ENCODE data around the gene RNPEP. TPM values are rescaled to one million over a fixed set of nuclear protein-coding genes. Genes with fewer than 3 reads are reported as not detected.

The RNPEP gene
- total RNA-seq, 2 experiments from 2014 or later = 48.3 to 50.1 TPM

DNA sequence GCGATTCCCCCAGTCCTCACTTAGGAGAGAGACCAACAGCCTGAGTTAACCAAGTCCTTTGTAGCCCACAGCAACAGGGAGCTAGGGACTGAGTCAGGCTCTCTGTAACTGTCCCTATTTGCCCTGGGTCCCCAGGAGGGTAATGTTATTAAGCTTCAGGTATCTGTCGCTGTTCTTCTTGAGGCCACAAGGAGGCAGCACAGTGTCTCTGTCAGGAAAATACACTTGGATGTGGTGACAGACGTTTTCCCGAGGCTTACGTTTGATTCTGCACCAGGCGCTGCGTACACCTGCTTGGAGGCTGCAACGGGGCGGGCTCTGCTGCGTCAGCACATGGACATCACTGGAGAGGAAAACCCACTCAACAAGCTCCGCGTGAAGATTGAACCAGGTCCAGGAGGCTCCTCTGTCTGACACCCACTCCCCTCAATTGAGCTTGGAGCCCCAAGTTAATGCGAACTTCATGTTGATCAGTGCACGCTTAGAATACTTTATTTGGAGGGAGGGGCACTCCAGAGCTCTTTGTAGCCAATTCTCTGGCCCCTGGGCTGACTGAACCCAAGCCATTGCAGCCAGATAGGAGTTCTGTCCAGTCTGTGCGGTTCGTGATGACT lies 17.3 kb downstream of the RNPEP start:
- POLR2A ChIA-PET = interaction anchor here (0.7 kb wide), 1 partner anchor 14 kb away, joined by 5 read pairs; no protein-coding TSS in a partner anchor
- DNase-seq = peak; percentile 30
- intact Hi-C loops (cut with micrococcal nuclease) = no loop called here

DNA sequence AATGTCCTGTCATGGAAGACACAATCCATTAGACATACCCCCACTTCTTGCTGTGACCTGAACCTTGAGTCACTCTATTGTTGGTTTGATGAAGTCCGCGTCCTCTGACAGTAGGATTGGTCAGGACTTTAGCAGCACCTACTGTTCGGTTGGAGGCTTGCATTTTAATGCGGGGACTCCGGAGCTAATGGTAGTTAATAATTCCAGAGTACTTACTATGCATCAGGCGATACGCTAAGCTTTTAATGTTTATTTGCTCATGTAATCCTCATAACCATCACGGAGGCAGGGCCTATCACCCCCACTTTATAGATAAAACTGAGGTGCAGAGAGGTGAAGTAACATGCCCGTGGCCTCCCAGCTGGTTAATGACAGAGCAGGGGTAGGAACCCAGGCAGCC lies 20.1 kb downstream of the RNPEP start:
- CTCF ChIA-PET = interaction anchor here (4.1 kb wide), 1 partner anchor 107 kb away, joined by 48 read pairs; no protein-coding TSS in a partner anchor
- POLR2A ChIA-PET = no interaction called here
- DNase-seq = no peak
- Mint-ChIP-seq H3K4me3 (no peak overlapping the region), H3K36me3 (peaks cover 33% of the 10 kb centered on the region), H3K4me1 (ENCODE audit: low read depth) (no peaks in the 10 kb centered on the region), H3K27ac (no peak overlapping the region), H3K9me3 (no peaks in the 10 kb centered on the region), H3K27me3 (no peaks in the 10 kb centered on the region)
- intact Hi-C loops (cut with micrococcal nuclease) = no loop called here

More for the DNA sequence above, 17.3 kb downstream of the RNPEP start:
- H3K4me3 Mint-ChIP-seq = no peak overlapping the region
- no peaks in the 10 kb centered on the region for H3K4me1 Mint-ChIP-seq (ENCODE audit: low read depth)
- CTCF ChIA-PET = interaction anchor here (0.5 to 4.6 kb wide), 36 partner anchors 8 to 692 kb away, joined by 3 to 53 read pairs (median 4); partner anchors contain the start of genes ARL8A, ELF3, RNPEP and TIMM17A
- no peak overlapping the region for H3K27ac Mint-ChIP-seq
- H3K36me3 Mint-ChIP-seq = peaks cover 46% of the 10 kb centered on the region
- no peaks in the 10 kb centered on the region for H3K27me3 Mint-ChIP-seq
- H3K9me3 Mint-ChIP-seq = no peaks in the 10 kb centered on the region

DNA sequence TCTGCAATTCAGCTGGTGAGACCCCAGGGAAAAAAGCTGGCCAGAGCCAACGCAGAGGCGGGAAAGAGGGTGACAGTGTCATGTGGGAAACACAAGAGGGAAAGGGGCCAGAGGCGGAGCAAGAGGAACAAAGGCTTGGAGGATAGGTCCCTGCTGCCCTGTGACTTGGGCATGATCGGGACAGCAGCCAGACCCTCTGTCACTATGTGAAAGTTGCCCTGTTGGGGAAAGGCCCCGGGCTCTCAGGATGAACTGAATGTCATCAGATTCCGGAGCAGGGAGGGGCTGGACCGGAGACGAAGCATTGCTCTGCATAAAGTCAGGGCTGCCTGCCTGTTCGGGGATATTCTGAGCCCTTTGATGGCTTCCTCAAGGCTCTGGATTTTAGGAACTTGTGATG lies 22.3 kb downstream of the RNPEP start:
- Mint-ChIP-seq H3K9me3 (no peaks in the 10 kb centered on the region), H3K4me3 (no peak overlapping the region), H3K27ac (no peak overlapping the region), H3K36me3 (peaks cover 31% of the 10 kb centered on the region), H3K4me1 (ENCODE audit: low read depth) (no peaks in the 10 kb centered on the region), H3K27me3 (no peaks in the 10 kb centered on the region)
- no peak for DNase-seq
- CTCF ChIA-PET = interaction anchor here (1.1 kb wide), 1 partner anchor 131 kb away, joined by 4 read pairs; no protein-coding TSS in a partner anchor
- POLR2A ChIA-PET = no interaction called here
- intact Hi-C loops (cut with micrococcal nuclease) = no loop called here

DNA sequence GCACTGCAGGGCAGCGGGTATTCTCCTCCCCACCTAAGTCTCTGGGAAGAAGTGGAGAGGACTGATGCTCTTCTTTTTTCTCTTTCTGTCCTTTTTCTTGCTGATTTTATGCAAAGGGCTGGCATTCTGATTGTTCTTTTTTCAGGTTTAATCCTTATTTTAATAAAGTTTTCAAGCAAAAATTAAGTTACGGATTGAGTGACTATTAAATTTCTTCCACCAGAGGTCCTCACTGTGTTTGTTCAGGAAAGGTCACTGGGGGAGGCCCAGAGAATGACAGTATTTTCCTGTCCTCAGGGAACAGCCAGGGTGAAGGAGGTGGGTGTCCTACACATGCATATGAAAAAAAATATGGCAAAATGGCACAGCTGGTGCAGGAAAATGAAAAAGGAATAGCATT lies 23.5 kb downstream of the RNPEP start:
- Mint-ChIP-seq H3K4me1 (ENCODE audit: low read depth) (no peaks in the 10 kb centered on the region), H3K4me3 (no peak overlapping the region), H3K27me3 (no peaks in the 10 kb centered on the region), H3K9me3 (no peaks in the 10 kb centered on the region), H3K27ac (no peak overlapping the region), H3K36me3 (peaks cover 28% of the 10 kb centered on the region)
- ChIA-PET CTCF (interaction anchor here (0.9 kb wide), 1 partner anchor 110 kb away, joined by 3 read pairs; no protein-coding TSS in a partner anchor), POLR2A (no interaction called here)
- no peak for DNase-seq
- intact Hi-C loops (cut with micrococcal nuclease) = no loop called here

DNA sequence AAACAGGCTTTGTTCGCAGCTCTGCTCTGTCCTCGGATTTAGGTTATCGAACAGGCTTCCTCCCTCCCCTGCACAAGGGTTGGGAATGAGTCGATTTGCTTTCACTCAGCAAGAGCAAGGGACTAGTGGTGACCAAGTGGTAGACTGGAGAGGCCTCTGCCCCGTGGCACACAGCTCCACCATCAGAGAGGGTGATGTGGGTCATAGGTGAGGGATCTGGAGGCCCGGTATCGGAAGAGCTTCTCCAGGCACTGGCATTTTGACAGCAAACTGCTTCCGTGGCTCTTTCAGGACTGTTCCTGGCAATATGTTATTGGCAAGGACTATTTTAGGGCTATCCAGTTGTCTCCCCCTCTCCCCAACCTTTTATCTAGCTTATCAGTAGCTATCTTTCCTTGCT lies 24.9 kb downstream of the RNPEP start:
- DNase-seq = no peak
- Mint-ChIP-seq H3K27ac (no peak overlapping the region), H3K4me3 (no peak overlapping the region), H3K36me3 (peaks cover 22% of the 10 kb centered on the region), H3K4me1 (ENCODE audit: low read depth) (no peaks in the 10 kb centered on the region), H3K9me3 (no peaks in the 10 kb centered on the region), H3K27me3 (no peaks in the 10 kb centered on the region)
- POLR2A ChIA-PET = interaction anchor here (0.6 kb wide), 1 partner anchor 172 kb away, joined by 4 read pairs; no protein-coding TSS in a partner anchor
- intact Hi-C loops (cut with micrococcal nuclease) = no loop called here
- CTCF ChIA-PET = interaction anchor here (0.6 to 2.6 kb wide), 4 partner anchors 7 to 130 kb away, joined by 3 to 16 read pairs (median 6); no protein-coding TSS in a partner anchor

DNA sequence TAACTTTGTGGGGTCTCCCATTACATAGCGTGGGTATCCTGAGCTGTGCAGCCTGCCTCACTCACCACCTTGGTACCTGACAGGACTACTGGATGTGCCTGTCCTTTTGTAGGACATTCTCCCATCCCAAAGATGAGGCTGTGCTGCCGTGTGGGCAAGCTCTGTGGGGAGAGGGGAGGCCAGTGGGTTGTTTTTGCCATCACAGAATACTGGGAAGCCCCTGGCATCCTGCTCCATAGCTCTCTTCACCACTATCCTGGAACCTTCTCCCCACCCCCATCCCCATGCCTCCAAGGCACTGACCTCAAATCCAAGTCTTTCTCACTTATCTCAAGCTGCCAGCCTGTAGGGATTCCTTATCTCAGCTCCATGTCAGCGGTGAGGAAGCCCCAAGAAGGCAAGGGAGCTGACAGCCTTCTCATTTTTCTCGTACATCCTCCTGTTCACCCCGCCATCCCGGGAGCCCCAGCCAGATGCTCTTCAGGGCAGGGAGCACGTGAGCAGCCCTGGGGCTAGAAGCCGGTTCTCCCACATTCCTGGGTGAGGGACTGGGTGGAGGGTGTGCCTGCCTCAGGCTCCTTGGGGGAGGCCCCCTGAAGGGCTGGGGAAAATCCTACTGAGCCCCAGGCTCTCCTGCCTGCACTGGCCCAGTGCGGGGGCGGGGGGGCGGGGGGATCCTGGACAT lies 25.5 kb downstream of the RNPEP start:
- no peaks in the 10 kb centered on the region for H3K9me3 Mint-ChIP-seq
- H3K27ac Mint-ChIP-seq = no peak overlapping the region
- ChIA-PET POLR2A (interaction anchor here (0.6 kb wide), 1 partner anchor 171 kb away, joined by 4 read pairs; no protein-coding TSS in a partner anchor), CTCF (interaction anchor here (0.6 to 2.6 kb wide), 7 partner anchors 8 to 129 kb away, joined by 3 to 16 read pairs (median 4); no protein-coding TSS in a partner anchor)
- no peak for DNase-seq
- intact Hi-C loops (cut with micrococcal nuclease) = loop anchor here (2.0 kb wide), 2 partner anchors 111 to 127 kb away; no protein-coding TSS in a partner anchor
- H3K4me3 Mint-ChIP-seq = no peak overlapping the region
- no peaks in the 10 kb centered on the region for H3K4me1 Mint-ChIP-seq (ENCODE audit: low read depth)
- peaks cover 17% of the 10 kb centered on the region for H3K36me3 Mint-ChIP-seq
- H3K27me3 Mint-ChIP-seq = no peaks in the 10 kb centered on the region

DNA sequence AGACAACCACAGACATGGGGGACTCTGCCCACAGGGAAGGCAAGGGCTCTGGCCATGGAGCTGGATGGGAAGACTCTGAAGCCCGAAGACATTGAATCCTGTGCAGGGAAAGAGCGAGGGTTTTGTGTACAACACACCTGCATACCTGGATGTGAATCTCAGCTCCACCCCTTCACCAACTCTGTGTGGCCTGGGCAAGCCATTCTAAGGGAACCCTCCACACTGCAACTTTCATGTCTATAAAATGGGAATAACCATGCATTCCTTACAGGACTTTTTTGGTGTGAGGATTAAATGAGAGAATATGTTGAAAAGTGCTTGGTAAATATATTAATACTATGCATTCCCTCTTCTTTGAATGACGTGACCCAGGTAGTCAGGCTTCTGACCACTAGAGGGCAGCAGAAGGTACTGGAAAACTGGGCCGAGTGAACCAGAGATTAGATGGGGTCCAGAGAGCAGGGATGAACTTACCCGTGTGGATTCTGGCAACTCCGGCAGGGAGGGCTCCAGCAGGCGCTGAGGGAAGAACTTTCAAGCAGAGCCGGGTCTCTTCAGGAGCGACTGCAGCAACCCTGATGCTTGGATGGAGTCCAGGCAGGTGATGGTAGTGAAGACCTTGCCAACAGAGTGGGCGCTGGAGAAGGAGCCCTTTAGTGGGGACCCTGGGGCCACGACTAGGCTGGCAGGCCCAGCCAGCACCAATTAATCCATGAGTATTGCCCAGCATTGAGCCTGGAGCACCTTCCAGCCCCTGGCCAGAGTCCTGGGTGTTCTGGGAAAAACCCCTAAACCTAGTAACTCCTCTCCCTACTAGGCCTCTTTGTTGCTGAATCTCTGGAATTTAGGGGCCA lies 27.1 kb downstream of the RNPEP start:
- no peak overlapping the region for H3K4me3 Mint-ChIP-seq
- H3K27ac Mint-ChIP-seq = no peak overlapping the region
- POLR2A ChIA-PET = no interaction called here
- no peaks in the 10 kb centered on the region for H3K4me1 Mint-ChIP-seq (ENCODE audit: low read depth)
- H3K9me3 Mint-ChIP-seq = no peaks in the 10 kb centered on the region
- peak; percentile 68 for DNase-seq
- intact Hi-C loops (cut with micrococcal nuclease) = loop anchor here (2.0 kb wide), 2 partner anchors 109 to 125 kb away; no protein-coding TSS in a partner anchor
- no peaks in the 10 kb centered on the region for H3K27me3 Mint-ChIP-seq
- CTCF ChIA-PET = interaction anchor here (0.5 to 2.6 kb wide), 12 partner anchors 9 to 134 kb away, joined by 3 to 16 read pairs (median 5); no protein-coding TSS in a partner anchor
- peaks cover under 1% of the 10 kb centered on the region for H3K36me3 Mint-ChIP-seq

DNA sequence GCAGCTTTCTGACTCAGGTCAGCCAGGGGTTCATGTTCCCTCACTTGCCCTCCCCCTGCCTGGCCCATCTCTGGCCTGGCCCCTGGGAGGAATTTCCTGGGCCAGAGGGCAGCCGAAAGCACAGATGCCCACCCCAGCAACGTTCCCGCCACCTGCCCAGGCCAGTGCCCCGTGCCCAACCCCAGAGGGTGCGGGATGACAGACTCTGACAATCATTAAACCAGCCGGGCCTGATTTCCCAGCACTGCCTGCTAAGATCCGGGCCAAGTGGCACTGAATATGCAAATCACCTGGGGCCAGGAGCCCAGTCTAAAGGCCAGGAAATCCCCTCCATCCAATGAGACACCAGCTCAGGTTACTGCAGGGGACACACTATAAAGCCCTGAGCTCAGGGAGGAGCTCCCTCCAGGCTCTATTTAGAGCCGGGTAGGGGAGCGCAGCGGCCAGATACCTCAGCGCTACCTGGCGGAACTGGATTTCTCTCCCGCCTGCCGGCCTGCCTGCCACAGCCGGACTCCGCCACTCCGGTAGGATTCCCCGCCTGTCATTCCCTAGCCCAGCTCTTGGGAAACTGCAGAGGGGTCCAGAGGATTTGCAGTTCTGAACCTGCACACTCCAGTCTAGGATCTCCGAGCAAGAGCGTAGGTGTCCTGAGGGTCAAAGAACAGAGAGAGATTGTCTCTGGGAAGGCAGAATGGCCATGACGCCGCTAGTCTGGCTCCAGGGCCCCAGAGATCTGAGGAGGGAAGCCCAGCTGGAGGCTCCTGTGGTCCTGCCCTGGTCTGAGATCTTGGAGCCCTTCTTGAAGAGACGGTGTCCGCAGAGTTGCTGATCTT lies 27.9 kb downstream of the RNPEP start, which contains the start of gene ELF3:
ELF3 (plus strand) TSS at position 408 of the 836 bp plus-strand sequence. CDS start 550 bp downstream, outside the sequence.
- H3K4me1 Mint-ChIP-seq (ENCODE audit: low read depth) = no peaks in the 10 kb centered on the region
- H3K4me3 Mint-ChIP-seq = no peak within 1 kb of the TSS
- no peak for DNase-seq
- intact Hi-C loops (cut with micrococcal nuclease) = no loop called here
- ChIA-PET POLR2A (no interaction called here), CTCF (interaction anchor here (0.5 to 2.0 kb wide), 10 partner anchors 10 to 177 kb away, joined by 3 to 7 read pairs (median 4); no protein-coding TSS in a partner anchor)
- no peaks in the 10 kb centered on the region for H3K36me3 Mint-ChIP-seq
- no peaks in the 10 kb centered on the region for H3K27me3 Mint-ChIP-seq
- H3K27ac Mint-ChIP-seq = no peak within 1 kb of the TSS
- no peaks in the 10 kb centered on the region for H3K9me3 Mint-ChIP-seq

DNA sequence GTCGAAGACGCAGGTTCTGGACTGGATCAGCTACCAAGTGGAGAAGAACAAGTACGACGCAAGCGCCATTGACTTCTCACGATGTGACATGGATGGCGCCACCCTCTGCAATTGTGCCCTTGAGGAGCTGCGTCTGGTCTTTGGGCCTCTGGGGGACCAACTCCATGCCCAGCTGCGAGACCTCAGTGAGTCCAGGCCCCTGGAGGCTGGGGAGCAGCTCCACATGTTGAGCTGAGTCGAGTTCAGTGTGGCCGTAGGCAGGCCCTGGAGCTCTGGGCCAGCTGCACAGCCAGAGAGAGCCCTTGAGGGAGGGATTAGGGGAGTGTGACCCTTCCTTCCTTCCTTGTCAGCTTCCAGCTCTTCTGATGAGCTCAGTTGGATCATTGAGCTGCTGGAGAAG lies 29.5 kb downstream of the RNPEP start:
- H3K4me3 Mint-ChIP-seq = no peak overlapping the region
- intact Hi-C loops (cut with micrococcal nuclease) = no loop called here
- H3K36me3 Mint-ChIP-seq = no peaks in the 10 kb centered on the region
- no peak for DNase-seq
- H3K4me1 Mint-ChIP-seq (ENCODE audit: low read depth) = no peaks in the 10 kb centered on the region
- ChIA-PET CTCF (interaction anchor here (0.6 to 2.6 kb wide), 6 partner anchors 12 to 175 kb away, joined by 4 to 14 read pairs (median 6); no protein-coding TSS in a partner anchor), POLR2A (no interaction called here)
- no peaks in the 10 kb centered on the region for H3K9me3 Mint-ChIP-seq
- no peak overlapping the region for H3K27ac Mint-ChIP-seq
- H3K27me3 Mint-ChIP-seq = peaks cover 3% of the 10 kb centered on the region

DNA sequence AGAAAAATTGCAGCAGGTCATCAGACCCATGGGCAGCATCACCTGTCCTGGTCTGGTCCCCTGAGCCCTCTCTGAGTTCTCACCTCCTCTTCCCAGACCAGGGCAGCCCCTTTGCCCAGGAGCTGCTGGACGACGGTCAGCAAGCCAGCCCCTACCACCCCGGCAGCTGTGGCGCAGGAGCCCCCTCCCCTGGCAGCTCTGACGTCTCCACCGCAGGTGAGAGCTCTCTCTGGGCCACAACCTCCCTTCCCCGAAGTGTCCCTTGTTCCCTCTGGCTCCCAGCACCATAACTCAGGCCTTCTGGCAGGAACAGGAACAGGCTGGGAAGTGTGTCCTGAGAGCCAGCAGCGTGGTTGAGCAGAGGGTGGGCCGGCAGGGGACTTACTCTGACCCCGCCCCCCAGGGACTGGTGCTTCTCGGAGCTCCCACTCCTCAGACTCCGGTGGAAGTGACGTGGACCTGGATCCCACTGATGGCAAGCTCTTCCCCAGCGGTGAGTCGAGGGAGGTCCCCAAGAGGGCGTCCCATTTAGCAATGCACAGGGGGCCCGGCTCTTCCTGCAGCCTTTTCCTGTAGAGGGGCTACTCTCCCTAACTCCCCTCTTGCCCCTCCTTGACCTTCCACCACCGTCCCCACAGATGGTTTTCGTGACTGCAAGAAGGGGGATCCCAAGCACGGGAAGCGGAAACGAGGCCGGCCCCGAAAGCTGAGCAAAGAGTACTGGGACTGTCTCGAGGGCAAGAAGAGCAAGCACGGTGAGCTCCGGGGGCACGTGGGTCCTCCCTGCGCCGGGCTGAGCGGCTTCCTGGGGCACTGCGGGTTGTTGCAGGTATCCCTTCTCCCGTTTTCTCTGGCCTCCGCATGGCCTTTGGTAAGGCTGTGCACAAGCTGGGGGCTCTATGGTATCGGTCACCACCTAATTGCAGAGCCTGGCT lies 30.4 kb downstream of the RNPEP start:
- no peak for DNase-seq
- Mint-ChIP-seq H3K9me3 (no peaks in the 10 kb centered on the region), H3K4me3 (no peak overlapping the region), H3K27ac (no peak overlapping the region), H3K27me3 (peaks cover 3% of the 10 kb centered on the region), H3K4me1 (ENCODE audit: low read depth) (no peaks in the 10 kb centered on the region), H3K36me3 (no peaks in the 10 kb centered on the region)
- ChIA-PET CTCF (interaction anchor here (0.9 to 2.6 kb wide), 6 partner anchors 13 to 174 kb away, joined by 3 to 14 read pairs (median 4); no protein-coding TSS in a partner anchor), POLR2A (interaction anchor here (0.5 kb wide), 1 partner anchor 13 kb away, joined by 5 read pairs; no protein-coding TSS in a partner anchor)
- intact Hi-C loops (cut with micrococcal nuclease) = no loop called here
